ENCODE measurements around the gene L3MBTL1. TPM values are rescaled to one million over a fixed set of nuclear protein-coding genes. Genes with fewer than 3 reads are reported as not detected.
"Not testable (repeated sequence)": the region's sequence is repeated elsewhere in the genome, so short reads cannot be mapped to it uniquely, and the experiment has no call there.

Gene L3MBTL1
- total RNA-seq, 1 experiment from 2014 or later, result 17.9 TPM

- DNase-seq (ENCODE audit: low spot score), result no peak
- in situ Hi-C loops (cut with HindIII; ENCODE audit: low sequenced_read_pairs), result no loop called here
Measured at GRCh38 chr20:43492101-43492500, 15.4 kb upstream of the L3MBTL1 start.

- in situ Hi-C loops (cut with HindIII; ENCODE audit: low sequenced_read_pairs), result no loop called here
- DNase-seq (ENCODE audit: low spot score), result no peak
Measured at GRCh38 chr20:43495388-43495787, 12.1 kb upstream of the L3MBTL1 start.

DNA sequence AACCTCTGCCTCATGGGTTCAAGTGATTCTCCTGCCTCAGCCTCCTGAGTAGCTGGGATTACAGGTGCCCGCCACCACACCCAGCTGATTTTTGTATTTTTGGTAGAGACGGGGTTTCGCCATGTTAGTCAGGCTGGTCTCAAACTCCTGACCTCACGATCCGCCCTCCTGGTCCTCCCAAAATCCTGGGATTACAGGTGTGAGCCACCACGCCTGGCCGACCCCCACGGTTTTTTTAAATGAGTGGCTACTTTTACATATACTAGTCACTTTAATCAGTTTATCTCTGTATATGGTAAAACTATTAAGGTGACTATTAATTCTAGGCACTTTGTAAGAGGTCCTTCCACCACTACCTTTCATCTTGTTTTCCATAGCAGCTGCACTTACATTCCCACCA lies 5.5 kb upstream of the L3MBTL1 start:
- DNase-seq (ENCODE audit: low spot score); in situ Hi-C loops (cut with HindIII; ENCODE audit: low sequenced_read_pairs): not testable (repeated sequence)

DNA sequence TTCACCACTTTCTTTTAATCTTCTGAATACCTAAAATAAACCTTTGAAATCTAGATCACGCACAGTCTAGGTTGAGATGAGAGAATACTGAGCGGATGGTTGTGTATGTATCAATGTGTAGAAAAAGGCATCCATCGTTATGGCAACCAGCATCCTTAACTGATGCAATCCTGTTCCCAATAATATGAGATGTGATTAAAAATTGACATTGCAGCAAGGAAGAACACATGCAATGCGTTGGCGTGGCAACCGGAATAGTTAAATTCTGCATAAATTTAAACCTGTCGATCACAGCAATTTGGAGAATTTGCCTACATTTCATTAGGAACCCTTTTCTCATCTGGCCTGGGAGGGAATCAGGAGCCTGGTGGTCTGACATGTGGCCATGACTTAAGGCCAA lies 1.3 kb upstream of the L3MBTL1 start:
- no peak for DNase-seq (ENCODE audit: low spot score)
- in situ Hi-C loops (cut with HindIII; ENCODE audit: low sequenced_read_pairs), result no loop called here

DNA sequence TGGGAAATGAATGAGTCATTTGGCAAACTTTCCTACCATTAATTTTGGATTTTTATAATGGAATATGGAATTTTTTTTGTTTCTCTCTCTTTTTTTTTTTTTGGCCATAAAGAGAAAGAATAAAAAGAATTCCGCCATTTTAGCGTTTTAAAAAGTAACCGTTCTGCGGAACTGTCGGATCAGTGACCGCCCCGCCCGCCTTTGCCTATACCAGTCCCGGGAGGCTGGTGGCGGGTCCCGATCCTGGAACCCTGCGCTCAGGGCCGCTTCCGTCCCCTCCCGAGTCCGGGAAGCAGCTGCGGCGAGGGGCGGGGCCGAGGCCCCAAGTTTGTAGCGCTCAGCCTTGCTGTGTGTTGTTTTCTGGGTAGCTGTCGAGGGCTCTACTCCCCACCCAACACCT lies 609 bp downstream of the L3MBTL1 start:
- DNase-seq (ENCODE audit: low spot score), result no peak

DNA sequence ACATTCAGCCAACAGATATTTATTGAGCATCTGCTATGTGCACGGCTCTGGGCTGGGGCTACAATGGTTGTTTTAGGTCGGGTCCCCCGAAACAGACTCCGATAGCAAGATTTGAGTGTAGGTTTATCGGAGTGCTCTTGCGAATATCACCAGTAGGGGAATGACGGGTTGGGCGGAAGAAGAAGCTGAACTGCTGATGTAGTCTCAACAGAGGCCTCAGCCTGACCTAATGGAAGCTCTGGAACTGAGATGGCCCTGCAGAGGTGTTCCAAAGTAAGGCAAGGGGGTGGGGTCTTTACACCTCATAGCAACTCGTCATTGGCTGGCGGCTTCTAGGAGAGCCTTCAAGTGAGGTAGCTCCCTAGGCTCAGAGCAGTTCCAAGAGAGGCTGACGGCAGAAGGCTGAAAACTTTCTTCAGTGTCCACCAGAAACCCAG lies 1.1 kb downstream of the L3MBTL1 start:
- in situ Hi-C loops (cut with HindIII; ENCODE audit: low sequenced_read_pairs), result no loop called here
- no peak for DNase-seq (ENCODE audit: low spot score)

More for the DNA sequence above, 609 bp downstream of the L3MBTL1 start:
- in situ Hi-C loops (cut with HindIII; ENCODE audit: low sequenced_read_pairs), result no loop called here

DNA sequence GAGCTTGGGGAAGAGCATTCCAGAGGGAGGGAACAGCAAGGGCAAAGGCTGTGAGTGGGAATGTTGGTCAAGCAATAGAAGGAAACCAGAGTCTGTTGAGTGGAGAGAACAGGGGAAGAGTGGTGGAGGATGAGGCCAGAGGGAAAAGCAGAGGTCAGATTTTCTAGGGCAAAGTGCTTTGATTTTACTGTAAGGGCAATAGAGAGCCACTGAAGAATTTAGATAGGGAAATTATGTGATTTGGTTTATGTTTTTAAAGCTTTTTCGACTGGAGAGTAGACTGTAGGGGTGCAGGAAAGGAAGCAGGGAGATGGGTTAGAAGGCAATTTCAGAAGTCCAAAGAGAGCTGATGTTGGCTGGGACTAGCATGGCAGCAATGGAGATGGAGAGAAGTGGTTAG lies 4.4 kb downstream of the L3MBTL1 start:
- no peak for DNase-seq (ENCODE audit: low spot score)
- in situ Hi-C loops (cut with HindIII; ENCODE audit: low sequenced_read_pairs), result no loop called here

DNA sequence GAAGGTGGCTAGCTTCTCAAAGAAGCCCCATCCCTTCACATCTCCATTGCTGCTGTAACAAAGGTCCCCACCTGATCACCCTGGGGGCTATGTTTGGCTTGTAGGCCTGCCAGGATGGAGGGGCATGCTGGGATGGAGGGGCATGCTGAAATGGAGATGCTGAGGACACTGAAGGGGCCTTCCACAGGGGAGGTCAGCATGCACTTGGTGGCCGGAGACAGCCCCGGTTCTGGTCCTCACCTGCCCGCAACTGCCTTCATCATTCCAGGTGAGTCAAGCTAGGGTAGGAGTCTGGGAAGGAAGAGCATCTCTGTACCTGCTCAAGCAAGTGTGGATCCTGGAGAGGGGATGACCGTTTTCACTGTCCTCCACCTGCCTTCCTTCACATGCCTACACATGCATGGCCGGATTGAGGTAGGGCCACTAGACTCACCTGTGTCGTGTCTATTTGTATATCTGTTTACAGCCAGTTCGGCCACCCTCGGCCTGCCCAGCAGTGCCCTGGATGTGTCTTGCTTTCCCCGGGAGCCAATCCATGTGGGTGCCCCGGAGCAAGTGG lies 6.0 kb downstream of the L3MBTL1 start:
- no peak for DNase-seq (ENCODE audit: low spot score)
- in situ Hi-C loops (cut with HindIII; ENCODE audit: low sequenced_read_pairs), result no loop called here

DNA sequence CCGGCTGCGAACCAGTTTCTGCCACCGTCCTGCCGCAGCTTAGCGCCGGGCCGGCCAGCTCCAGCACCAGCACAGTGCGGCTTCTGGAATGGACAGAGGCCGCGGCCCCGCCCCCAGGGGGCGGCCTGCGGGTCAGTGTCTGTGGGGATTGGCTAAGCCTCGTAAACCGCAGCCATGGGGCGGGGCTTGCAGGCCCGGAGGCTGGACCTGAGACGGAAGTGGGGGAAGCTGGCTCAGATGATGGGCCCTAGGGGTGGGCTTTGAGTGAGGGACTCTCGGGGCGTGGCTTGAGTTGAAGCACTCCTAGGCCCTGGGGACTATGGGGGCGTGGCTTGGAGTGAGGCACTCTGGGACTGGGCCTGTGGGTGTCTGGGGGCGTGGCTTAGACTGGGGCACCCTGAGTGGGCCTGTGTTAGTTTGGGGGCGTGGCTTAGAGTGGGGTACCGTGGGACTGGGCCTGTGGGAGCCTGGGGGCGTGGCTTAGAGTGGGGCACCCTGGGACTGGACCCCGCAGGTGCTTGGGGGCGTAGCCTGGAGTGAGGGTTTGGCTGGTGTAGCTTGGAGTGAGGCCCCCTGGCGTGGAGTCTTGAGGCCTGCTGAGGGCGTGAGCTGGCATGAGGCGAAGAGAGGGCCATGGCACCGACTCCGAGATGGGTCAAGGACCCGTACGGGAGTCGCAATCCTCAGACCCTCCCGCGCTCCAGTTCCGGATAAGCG lies 6.6 kb downstream of the L3MBTL1 start:
- in situ Hi-C loops (cut with HindIII; ENCODE audit: low sequenced_read_pairs), result no loop called here
- peak; percentile 97 for DNase-seq (ENCODE audit: low spot score)

- in situ Hi-C loops (cut with HindIII; ENCODE audit: low sequenced_read_pairs), result no loop called here
- peak; percentile 29 for DNase-seq (ENCODE audit: low spot score)
Measured at GRCh38 chr20:43514648-43514999, 7.1 kb downstream of the L3MBTL1 start.

DNA sequence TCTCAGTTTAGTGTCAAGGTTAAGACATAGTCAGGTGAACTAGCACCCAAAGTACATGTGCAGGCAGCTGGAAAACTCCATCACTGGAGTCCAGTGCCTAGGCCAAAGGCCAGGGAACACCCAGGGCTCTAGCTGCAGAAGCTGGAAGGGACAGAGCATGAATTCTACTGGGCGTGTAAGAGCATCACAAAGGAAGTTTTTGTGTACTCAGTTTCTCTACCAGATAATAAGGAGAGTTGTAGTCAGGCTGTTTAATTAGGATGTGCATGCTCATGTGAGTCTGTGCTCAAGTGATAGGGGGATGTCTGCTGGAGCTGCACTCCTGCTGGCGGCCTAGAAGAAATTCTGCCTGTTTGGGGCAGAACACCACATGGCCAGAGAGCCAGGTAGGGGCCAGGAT lies 8.1 kb downstream of the L3MBTL1 start:
- no peak for DNase-seq (ENCODE audit: low spot score)
- in situ Hi-C loops (cut with HindIII; ENCODE audit: low sequenced_read_pairs), result no loop called here

GRCh38 chr20:43516251-43516824 lies 8.8 kb downstream of the L3MBTL1 start:
- DNase-seq (ENCODE audit: low spot score), result no peak
- in situ Hi-C loops (cut with HindIII; ENCODE audit: low sequenced_read_pairs), result no loop called here

- in situ Hi-C loops (cut with HindIII; ENCODE audit: low sequenced_read_pairs), result no loop called here
Measured at GRCh38 chr20:43520074-43520630, 12.7 kb downstream of the L3MBTL1 start.

GRCh38 chr20:43525021-43525420 lies 17.5 kb downstream of the L3MBTL1 start:
- in situ Hi-C loops (cut with HindIII; ENCODE audit: low sequenced_read_pairs), result no loop called here
- DNase-seq (ENCODE audit: low spot score), result no peak

More at GRCh38 chr20:43520074-43520630, 12.7 kb downstream of the L3MBTL1 start:
- no peak for DNase-seq (ENCODE audit: low spot score)

DNA sequence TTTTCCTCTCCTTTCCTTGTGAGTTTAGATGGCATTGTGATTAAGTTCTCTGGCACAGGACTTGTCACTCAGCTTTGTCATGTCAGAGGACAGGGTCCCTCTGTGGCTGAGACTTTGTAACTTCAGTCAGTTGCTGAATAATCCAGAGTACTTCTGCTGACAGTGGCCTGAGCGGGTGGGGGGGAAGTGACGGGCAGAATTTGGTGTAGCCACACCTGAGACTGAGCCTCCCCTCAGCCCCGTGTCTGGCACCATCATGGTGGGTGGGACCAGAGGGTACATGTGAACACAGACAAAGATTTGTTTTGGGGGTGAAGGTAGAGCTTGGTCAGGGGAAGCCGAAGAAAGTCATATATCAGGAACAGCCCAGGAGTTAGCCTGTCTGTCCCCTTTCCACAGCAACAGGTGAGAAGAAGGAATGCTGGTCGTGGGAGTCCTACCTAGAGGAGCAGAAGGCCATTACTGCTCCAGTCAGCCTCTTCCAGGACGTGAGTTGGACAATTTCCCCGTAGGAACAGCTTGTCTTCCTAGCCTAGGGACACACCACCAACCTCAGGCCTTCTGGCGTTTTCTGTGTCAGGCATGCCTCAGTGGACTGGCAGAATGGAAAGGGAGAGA lies 20.9 kb downstream of the L3MBTL1 start:
- in situ Hi-C loops (cut with HindIII; ENCODE audit: low sequenced_read_pairs), result no loop called here

GRCh38 chr20:43529051-43529450 lies 21.6 kb downstream of the L3MBTL1 start:
- DNase-seq (ENCODE audit: low spot score), result no peak
- in situ Hi-C loops (cut with HindIII; ENCODE audit: low sequenced_read_pairs), result no loop called here

More for the DNA sequence above, 20.9 kb downstream of the L3MBTL1 start:
- peak; percentile 37 for DNase-seq (ENCODE audit: low spot score)

- in situ Hi-C loops (cut with HindIII; ENCODE audit: low sequenced_read_pairs), result no loop called here
- no peak for DNase-seq (ENCODE audit: low spot score)
Measured at GRCh38 chr20:43529457-43530153, 22.1 kb downstream of the L3MBTL1 start.

DNA sequence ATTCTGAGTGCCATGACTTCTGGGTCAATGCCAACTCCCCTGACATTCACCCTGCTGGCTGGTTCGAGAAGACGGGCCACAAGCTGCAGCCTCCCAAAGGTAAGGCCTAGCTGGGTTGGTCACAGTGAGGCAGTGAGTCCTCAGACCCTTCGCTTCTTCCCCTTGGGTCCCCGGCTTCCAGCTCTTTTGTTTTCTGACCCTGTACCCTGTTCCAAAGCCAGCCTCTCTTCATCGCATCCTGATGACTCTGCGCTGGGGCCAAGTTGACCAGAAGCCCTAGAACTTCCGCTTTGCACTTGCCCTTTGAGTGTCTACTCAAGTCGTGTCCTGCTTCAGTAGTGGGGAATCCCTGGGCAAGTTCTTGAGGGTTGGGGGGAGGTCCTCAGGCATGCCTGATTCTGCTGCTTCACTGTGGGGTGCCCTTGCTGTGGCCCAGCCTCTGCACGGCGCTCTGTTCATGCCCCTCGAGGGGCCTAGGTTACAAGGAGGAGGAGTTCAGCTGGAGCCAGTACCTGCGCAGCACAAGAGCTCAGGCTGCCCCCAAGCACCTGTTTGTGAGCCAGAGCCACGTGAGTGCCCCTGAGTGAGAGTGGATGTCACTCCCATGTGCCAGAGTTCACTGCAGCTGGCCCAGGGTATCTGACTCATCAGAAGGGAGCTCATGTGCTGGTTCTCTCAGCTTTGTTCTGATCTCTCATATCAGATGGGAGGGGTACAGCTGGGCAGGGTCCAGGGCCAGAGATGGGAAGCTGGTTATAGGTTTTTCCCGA lies 23.0 kb downstream of the L3MBTL1 start:
- DNase-seq (ENCODE audit: low spot score), result no peak
- in situ Hi-C loops (cut with HindIII; ENCODE audit: low sequenced_read_pairs), result no loop called here

DNA sequence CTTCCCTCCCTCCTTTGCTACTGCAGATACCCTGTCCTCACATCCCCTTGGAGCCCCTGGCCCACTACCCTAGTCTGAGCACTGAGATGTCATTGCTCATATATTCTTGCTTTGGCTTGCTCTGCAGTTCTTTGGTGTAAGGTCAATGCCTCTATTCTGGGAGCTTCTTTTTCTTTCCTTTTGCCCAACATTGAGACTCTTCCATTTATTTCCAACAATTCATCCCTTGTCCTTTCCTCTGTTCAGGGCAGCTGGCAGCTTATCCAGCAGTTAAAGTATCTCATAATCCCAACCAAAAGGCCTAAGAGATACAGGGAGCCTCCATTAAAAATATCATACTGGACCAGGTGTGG lies 23.6 kb downstream of the L3MBTL1 start:
- in situ Hi-C loops (cut with HindIII; ENCODE audit: low sequenced_read_pairs), result no loop called here
- DNase-seq (ENCODE audit: low spot score), result no peak

All from G401 (cell line).